Chondrocyte (in vitro differentiated cells): ENCODE data around the gene C10orf90. TPM values are rescaled to one million over a fixed set of nuclear protein-coding genes. Genes with fewer than 3 reads are reported as not detected.

Experiments
- DNase-seq: peaks from one replicate; pipeline ENCODE4 v3.0.0; 2021; ENCODE audit warnings: mixed read lengths, low spot score
- H3K27ac Mint-ChIP-seq: one replicate; pipeline ENCODE4 v1.8.0; 2021; ENCODE audit warnings: mild to moderate bottlenecking, moderate library complexity, mixed read lengths; ENCODE audit not compliant: unreplicated experiment
- H3K27me3 Mint-ChIP-seq: 2 replicates; pipeline ENCODE4 v1.8.0; 2021; ENCODE audit warnings: low read depth, mixed read lengths
- H3K36me3 Mint-ChIP-seq: 2 replicates; pipeline ENCODE4 v1.8.0; 2021; ENCODE audit warnings: low read depth, mixed read lengths
- H3K4me1 Mint-ChIP-seq: 2 replicates; pipeline ENCODE4 v1.8.0; 2021; ENCODE audit warnings: low read depth, mild to moderate bottlenecking, mixed read lengths
- H3K4me3 Mint-ChIP-seq: one replicate; pipeline ENCODE4 v1.8.0; 2021; ENCODE audit warnings: mild to moderate bottlenecking, moderate library complexity, mixed read lengths; ENCODE audit not compliant: unreplicated experiment
- H3K9me3 Mint-ChIP-seq: 2 replicates; pipeline ENCODE4 v1.8.0; 2021; ENCODE audit warnings: low read depth, mixed read lengths
- total RNA-seq: library from RNA; stranded (reverse); gene quantifications from 3 replicates; pipeline ENCODE4 v1.2.1, GENCODE V29; 2021
- TF ChIP-seq, protein P1 (sequence below): fragments of 200-600 bp; sonication (generic); IDR thresholded peaks from 2 replicates; pipeline ENCODE4 v1.5.0; 2021; ENCODE audit warnings: antibody characterized with exemption, mild to moderate bottlenecking, moderate library complexity

Gene C10orf90
- total RNA-seq, 1 donor from 2014 or later, result not detected

DNA sequence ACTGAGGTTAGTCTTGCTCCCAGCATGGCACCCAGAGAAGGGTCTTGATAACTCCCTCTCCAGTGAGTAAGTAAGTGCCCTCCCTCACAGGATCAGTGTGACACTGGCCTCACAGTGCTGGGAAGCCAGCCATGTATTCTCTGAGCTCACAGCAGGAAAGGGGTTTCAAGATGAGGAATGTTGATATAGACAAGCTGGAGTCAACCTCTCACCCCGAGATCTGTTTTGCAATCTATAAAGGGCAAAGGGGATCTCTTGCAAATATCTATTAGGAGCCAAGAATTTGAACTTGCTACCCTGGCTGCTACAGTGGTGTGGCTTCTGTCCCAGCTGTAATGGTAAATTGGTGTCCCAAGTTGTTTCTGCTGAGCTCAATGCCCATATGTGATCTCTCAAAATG lies 212.0 kb downstream of the C10orf90 start:
- Mint-ChIP-seq H3K27ac (no peak overlapping the region), H3K27me3 (no peaks in the 10 kb centered on the region)
- TF ChIP-seq, protein P1, sequence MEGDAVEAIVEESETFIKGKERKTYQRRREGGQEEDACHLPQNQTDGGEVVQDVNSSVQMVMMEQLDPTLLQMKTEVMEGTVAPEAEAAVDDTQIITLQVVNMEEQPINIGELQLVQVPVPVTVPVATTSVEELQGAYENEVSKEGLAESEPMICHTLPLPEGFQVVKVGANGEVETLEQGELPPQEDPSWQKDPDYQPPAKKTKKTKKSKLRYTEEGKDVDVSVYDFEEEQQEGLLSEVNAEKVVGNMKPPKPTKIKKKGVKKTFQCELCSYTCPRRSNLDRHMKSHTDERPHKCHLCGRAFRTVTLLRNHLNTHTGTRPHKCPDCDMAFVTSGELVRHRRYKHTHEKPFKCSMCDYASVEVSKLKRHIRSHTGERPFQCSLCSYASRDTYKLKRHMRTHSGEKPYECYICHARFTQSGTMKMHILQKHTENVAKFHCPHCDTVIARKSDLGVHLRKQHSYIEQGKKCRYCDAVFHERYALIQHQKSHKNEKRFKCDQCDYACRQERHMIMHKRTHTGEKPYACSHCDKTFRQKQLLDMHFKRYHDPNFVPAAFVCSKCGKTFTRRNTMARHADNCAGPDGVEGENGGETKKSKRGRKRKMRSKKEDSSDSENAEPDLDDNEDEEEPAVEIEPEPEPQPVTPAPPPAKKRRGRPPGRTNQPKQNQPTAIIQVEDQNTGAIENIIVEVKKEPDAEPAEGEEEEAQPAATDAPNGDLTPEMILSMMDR, result no peak

DNA sequence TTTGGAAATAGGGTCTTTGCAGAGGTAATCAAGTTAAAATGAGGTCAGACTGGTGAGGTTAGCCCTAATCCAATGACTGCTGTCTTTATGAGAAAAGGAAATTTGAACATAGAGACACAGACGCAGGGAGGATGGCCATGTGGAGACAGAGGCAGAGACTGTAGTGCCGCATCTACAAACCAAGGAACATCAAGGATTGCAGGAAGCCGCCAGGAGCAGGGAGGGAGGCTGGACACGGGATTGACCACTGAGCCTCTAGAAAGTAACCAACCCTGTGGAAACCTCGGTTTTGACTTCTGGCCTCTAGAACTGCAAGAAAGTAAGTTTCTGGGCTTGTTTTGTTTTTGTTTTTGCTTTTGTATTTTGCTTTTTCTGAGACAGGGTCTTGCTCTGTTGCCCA lies 213.9 kb downstream of the C10orf90 start:
- TF ChIP-seq, protein P1, result no peak
- Mint-ChIP-seq H3K4me3 (no peak overlapping the region), H3K36me3 (no peaks in the 10 kb centered on the region), H3K9me3 (no peaks in the 10 kb centered on the region), H3K27me3 (no peaks in the 10 kb centered on the region), H3K27ac (no peak overlapping the region), H3K4me1 (peaks cover 22% of the 10 kb centered on the region)
- no peak for DNase-seq

More for the DNA sequence above, 212.0 kb downstream of the C10orf90 start:
- DNase-seq, result no peak
- no peaks in the 10 kb centered on the region for H3K9me3 Mint-ChIP-seq
- H3K4me1 Mint-ChIP-seq, result peaks cover 22% of the 10 kb centered on the region
- no peaks in the 10 kb centered on the region for H3K36me3 Mint-ChIP-seq
- H3K4me3 Mint-ChIP-seq, result no peak overlapping the region

DNA sequence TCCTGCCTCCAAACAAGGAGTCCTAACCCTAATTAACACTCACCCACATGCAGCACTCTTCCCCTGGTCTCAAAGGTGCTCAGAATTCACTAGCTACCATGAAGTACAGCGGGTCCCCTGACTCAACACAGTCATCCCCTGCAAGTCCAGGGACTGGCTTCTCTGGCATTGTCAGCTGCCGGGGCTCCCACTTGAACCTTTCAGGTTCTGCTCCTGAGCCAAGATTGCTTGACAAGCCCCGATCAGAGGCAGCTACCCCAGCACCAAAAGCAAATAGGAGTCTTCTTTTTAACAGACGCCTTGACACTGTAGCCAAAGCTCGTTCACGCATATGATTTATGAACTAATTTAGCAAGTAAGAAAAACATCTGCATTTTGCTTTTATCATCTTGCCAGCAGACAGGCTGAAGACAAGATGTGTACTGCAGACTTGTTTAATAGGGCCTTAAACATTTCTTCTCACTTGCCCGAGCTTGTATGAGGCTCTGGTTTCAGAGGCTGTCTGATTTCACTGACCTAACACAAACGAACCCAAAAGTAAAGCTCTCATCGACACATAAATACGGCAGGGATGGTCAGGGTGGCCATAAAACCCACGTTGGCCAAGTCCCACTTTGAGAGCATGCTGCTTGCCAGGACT lies 214.6 kb downstream of the C10orf90 start:
- H3K4me1 Mint-ChIP-seq, result peaks cover 22% of the 10 kb centered on the region
- TF ChIP-seq, protein P1, result no peak
- H3K27ac Mint-ChIP-seq, result no peak overlapping the region
- no peak overlapping the region for H3K4me3 Mint-ChIP-seq
- H3K9me3 Mint-ChIP-seq, result no peaks in the 10 kb centered on the region
- no peaks in the 10 kb centered on the region for H3K36me3 Mint-ChIP-seq
- H3K27me3 Mint-ChIP-seq, result no peaks in the 10 kb centered on the region
- no peak for DNase-seq

DNA sequence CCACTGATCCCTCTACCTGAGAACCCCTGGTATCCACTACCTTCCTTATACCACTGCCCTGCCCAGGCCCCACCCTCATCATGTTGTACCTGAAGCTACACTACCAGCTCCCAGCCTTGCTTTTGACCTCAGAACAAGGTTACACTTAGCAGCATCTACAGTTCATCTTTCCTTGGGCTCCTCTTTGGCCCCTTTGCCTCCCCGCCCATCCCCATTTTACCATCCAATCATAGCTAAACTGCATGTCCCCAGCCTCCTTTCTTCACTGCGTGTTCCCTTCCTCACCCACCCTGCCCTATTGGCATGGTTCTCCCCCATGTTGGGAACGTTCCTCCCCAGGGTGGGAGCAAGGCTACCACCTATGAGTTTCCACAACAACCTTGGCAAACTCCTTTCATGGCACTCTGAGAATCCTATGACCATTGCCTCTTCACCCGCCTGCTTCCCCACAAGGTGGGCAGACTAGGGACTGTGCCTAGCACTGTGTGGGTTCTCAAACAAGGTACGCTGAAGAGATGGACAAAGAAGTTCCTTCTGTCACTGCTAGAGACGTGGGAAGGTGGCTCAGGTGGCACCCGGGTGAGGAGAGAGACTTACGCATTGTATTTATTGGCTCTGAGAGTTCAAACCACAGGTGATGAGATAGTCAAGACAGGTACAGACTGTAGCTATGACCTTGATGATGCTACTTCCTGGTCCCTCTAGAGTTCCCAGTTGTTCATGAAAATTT lies 215.3 kb downstream of the C10orf90 start:
- DNase-seq, result no peak

DNA sequence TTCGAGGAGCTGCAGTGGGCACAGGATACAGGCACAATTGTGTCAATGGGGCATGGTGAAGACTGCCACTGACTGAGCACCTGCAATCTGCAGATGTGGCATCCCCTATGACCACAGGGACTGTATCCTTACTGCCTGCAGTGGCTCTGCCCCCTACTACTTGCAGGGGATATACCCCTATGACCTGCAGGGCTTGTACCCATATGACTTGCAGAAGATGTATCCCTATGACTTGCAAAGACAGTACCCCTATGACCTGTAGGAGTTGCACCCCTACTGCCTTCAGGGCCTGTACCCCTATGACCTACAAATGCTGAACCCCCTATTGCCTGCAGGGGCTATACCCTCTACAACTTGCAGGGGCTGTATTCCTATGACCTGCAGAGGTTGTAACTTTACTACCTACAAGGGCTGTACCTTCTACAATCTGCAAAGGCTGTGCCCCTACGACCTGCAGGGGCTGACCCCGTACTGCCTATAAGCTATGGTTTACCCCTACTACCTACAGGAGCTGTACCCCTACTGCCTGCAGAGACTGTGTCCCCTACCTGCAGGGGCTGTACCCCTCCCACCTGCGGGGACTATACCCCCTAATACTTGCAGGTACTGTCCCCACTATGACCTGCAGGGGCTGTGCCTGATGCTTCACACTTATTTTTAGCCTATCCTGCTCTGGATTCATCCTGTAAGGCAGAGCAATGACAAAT lies 216.3 kb downstream of the C10orf90 start:
- TF ChIP-seq, protein P1, result no peak
- peaks cover 7% of the 10 kb centered on the region for H3K9me3 Mint-ChIP-seq
- H3K27me3 Mint-ChIP-seq, result no peaks in the 10 kb centered on the region
- no peak overlapping the region for H3K4me3 Mint-ChIP-seq
- H3K27ac Mint-ChIP-seq, result no peak overlapping the region
- no peak for DNase-seq
- no peaks in the 10 kb centered on the region for H3K36me3 Mint-ChIP-seq
- H3K4me1 Mint-ChIP-seq, result peaks cover 10% of the 10 kb centered on the region

More for the DNA sequence above, 215.3 kb downstream of the C10orf90 start:
- no peak overlapping the region for H3K4me3 Mint-ChIP-seq
- H3K4me1 Mint-ChIP-seq, result peaks cover 20% of the 10 kb centered on the region
- no peak overlapping the region for H3K27ac Mint-ChIP-seq
- TF ChIP-seq, protein P1, result no peak
- no peaks in the 10 kb centered on the region for H3K27me3 Mint-ChIP-seq
- H3K9me3 Mint-ChIP-seq, result peaks cover 2% of the 10 kb centered on the region
- H3K36me3 Mint-ChIP-seq, result no peaks in the 10 kb centered on the region
